ENCODE measurements around the gene N4BP2L2.
A peak's percentile ranks its signal among the peaks of the same experiment; 100 is the strongest.

Gene N4BP2L2

DNA sequence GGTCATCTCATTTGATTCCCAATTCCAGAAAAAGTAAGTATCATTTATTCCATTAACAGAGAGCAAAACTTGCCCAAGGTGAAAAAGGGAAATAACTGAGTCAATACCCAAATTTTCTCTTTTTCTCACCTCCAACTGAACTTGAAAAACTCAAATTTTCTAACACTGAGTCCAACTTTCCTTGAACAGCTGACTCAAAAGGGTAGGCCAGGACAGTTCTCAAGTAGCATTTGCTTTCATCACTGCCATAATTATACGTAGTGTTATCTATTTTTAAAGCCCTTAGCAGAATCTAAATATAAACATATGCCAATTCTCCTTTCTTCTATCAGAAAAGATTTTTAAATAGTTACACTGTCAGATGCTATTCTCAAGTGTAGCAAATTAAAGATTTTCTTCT is 3.5 kb downstream of the N4BP2L2 start:
- no peak overlapping the region for H3K4me3 ChIP-seq (ENCODE audit: control insufficient read depth, low read depth, low read length)
- no peak for DNase-seq (ENCODE audit: low read depth)
- no peak for TF ChIP-seq CTCF (IDR thresholded peaks at IDR 0.05; ENCODE audit: control insufficient read depth, insufficient read depth, low read depth, low read length, missing control alignments)

DNA sequence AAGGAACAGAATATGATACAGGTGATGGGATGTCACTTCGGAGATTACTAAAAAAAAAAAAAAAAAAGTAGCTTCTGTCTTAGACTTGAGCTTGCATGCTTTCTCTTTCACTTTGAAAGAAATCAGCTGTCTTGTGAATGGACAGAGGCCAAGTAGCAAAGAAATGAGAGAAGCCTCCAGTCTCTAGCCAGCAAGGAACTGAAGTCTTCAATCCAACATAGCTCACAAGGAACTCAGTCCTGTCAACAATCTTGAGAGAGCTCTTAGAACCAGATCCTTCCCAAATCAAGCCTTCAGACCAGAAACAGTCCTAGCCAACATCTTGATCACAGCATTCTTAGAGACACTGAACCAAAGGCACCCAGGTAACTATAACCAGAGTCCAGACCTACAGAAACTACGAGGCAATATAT is 7.7 kb downstream of the N4BP2L2 start:
- TF ChIP-seq CTCF (IDR thresholded peaks at IDR 0.05; ENCODE audit: control insufficient read depth, insufficient read depth, low read depth, low read length, missing control alignments): no peak
- DNase-seq (ENCODE audit: low read depth): peak; percentile 29
- no peak overlapping the region for H3K4me3 ChIP-seq (ENCODE audit: control insufficient read depth, low read depth, low read length)

DNA sequence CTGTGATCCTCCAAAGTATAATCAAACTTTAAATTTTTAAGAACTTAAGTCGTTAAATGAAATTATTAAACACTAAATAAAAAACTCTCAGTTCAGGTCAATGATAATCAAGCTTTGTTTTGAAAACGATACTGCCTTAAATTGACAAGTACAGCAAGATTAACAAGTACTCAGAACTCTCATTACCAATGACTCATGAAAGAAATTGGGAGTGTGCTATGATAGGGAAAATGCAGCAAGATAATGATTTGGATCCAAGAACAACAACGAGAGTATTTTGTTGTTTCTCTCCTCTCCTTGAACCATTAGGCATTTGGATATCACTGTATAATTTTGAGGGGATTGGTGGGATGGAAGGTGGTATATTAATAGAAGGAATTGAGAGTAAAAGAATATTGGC is 10.2 kb downstream of the N4BP2L2 start:
- TF ChIP-seq CTCF (IDR thresholded peaks at IDR 0.05; ENCODE audit: control insufficient read depth, insufficient read depth, low read depth, low read length, missing control alignments): no peak
- DNase-seq (ENCODE audit: low read depth): no peak
- H3K4me3 ChIP-seq (ENCODE audit: control insufficient read depth, low read depth, low read length): no peak overlapping the region

DNA sequence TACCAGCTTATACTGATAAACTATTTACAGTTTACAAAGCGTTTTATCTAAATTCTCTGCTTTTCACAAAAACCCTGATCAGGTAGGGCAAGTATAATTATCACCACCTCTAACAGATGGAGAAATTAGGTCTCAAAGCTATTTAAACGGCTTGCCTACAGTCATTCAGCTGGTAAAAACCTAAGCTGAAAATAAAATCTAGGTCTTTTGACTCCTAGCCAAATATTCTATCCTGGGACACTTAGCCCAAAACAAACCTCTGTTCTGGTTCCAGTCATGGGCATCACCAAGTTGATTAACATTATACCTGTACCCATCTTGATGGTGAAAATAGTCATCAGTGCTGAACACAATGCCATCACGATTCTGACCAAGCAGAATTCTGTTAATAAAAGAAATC is 11.4 kb downstream of the N4BP2L2 start:
- no peak overlapping the region for H3K4me3 ChIP-seq (ENCODE audit: control insufficient read depth, low read depth, low read length)
- no peak for TF ChIP-seq CTCF (IDR thresholded peaks at IDR 0.05; ENCODE audit: control insufficient read depth, insufficient read depth, low read depth, low read length, missing control alignments)
- DNase-seq (ENCODE audit: low read depth): no peak

DNA sequence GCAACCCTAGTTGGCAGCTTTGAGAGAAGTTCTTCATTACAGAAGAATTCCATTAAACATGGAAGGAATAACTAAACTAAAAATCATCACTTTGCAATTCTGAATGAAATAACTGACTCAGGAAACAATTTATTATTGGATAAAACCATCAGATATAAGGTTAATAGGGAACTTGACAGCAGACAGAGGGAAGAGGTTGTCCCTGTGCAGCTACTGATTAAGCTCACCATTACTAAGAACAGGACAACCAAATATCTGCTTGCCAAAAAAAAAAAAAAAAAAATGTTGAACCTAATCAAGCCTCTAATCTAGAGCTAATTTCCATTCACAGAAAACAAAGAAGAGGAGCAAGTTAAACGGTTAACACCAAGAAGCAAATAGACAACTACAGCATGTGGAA is 12.8 kb downstream of the N4BP2L2 start:
- no peak for TF ChIP-seq CTCF (IDR thresholded peaks at IDR 0.05; ENCODE audit: control insufficient read depth, insufficient read depth, low read depth, low read length, missing control alignments)

GRCh38 chr13:32515246-32515645 is 23.3 kb downstream of the N4BP2L2 start:
- no peak for TF ChIP-seq CTCF (IDR thresholded peaks at IDR 0.05; ENCODE audit: control insufficient read depth, insufficient read depth, low read depth, low read length, missing control alignments)
- DNase-seq (ENCODE audit: low read depth): no peak
- no peak overlapping the region for H3K4me3 ChIP-seq (ENCODE audit: control insufficient read depth, low read depth, low read length)

More for the DNA sequence above, 12.8 kb downstream of the N4BP2L2 start:
- H3K4me3 ChIP-seq (ENCODE audit: control insufficient read depth, low read depth, low read length): no peak overlapping the region
- no peak for DNase-seq (ENCODE audit: low read depth)

DNA sequence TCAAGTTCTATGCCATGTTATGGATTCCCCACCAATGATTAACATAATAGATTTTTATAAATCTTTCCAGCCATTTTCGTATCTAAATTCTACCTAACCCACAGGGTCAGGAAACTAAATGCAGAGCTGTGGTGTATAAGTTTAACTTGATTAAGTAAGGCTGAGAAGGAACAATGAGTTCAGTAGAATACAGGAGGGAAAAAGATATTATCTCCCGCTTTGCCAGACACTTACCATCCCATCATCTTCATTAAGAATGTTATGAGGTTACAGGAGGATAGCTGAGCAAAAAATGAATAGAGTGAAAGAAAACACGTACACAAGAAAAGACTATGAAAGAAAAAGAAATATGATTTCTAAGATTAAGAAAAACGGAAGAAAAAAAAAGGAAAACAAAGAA is 27.1 kb downstream of the N4BP2L2 start:
- no peak for DNase-seq (ENCODE audit: low read depth)
- H3K4me3 ChIP-seq (ENCODE audit: control insufficient read depth, low read depth, low read length): no peak overlapping the region
- no peak for TF ChIP-seq CTCF (IDR thresholded peaks at IDR 0.05; ENCODE audit: control insufficient read depth, insufficient read depth, low read depth, low read length, missing control alignments)
